CD4-positive, alpha-beta T cell treated with Interleukin-21 for 1 hour (primary cell): ENCODE data around the gene MLYCD.

Experiments
- DNase-seq: peaks from one replicate; pipeline ENCODE4 v3.0.0-alpha.2; 2020

Gene MLYCD

GRCh38 chr16:83899978-83900377 lies 1.1 kb downstream of the MLYCD start:
- DNase-seq = no peak

GRCh38 chr16:83900571-83900970 lies 1.7 kb downstream of the MLYCD start:
- no peak for DNase-seq

DNA sequence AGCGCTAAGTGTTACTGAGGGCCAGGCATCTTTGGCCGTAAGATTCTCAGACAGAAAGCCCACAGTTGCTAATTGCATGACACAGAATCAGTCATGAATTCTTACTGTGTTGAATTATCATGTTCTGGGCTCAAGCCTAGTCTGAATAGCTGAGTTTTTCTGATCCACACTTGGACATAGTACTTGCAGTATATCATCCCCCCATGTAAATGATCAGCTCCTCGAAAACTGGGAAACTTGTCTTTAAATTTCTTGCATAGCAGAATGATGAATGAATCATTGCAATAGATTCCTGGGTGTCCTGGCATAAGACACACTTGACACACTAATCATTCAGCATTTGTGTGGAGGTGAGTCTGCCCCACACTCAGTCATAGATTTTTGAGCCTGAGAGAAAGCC lies 2.2 kb downstream of the MLYCD start:
- no peak for DNase-seq

DNA sequence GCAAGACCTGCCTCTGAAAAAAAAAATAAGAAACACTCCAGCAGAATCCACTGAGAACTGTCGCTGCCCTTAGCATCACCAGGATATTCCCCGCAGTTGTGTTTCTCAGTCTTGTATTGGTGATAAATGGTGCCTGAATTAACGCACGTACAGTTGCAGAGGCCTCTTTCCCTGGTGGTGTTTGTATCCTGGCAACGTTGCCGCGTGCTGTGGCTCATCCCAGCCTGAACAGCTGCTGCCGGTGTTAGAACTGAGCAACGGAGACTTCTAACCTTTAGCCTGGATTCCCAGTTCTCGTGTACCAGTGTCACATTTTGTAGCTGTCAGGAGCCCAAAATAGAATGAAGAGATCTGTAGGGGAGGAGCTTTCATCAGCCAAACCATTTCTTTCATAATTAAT lies 4.8 kb downstream of the MLYCD start:
- DNase-seq = no peak

GRCh38 chr16:83906683-83907082 lies 7.8 kb downstream of the MLYCD start:
- DNase-seq = no peak

DNA sequence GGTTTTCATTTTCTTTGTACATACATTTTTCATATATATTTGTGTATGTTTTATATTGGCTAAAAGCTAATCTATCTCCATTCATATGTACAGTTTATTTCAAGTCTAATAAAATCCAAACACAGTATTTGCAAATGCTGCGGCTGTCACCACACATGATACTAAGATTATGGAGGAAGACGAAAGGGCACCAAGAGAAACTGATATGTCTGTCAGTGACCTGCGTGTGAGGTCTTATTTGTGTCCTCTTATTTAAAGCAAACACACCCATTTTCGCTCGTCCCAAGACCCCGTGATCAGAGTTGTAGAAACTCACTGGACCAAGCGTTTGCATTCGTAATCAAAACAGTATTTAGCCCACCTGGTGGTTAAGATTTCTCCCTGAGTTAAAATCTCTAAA lies 8.2 kb downstream of the MLYCD start:
- no peak for DNase-seq

DNA sequence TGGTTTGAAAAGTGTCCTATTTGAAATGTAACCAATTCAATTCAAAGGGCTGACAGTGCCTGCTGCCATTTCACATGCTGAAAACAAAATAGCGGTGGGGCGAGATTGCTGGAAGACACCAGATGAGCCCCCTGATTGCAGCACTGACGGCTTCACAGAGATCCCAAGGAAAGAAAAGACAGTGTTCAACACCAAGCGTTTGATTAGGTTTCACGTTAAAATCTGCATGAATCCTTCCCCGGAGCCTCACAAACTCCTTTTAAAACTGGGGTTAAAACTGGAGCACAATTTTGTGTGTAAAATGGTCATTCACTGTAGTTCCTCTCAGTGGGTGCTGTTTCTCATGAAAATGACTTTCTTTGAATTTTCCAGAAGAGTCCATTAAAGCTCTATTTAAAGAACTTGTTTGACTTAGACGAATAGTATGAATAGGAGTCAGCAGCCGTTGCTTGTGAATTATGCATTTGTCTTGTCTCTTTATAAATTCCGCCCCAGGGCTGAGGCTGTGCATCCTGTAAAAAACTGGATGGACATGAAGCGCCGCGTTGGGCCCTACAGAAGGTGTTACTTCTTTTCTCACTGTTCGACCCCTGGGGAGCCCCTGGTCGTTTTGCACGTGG lies 8.8 kb downstream of the MLYCD start:
- DNase-seq = no peak

GRCh38 chr16:83908798-83909197 lies 9.9 kb downstream of the MLYCD start:
- no peak for DNase-seq

- no peak for DNase-seq
Measured at GRCh38 chr16:83911290-83911689, 12.4 kb downstream of the MLYCD start.

- DNase-seq = no peak
Measured at GRCh38 chr16:83912519-83913244, 13.8 kb downstream of the MLYCD start.

- no peak for DNase-seq
Measured at GRCh38 chr16:83913245-83913633, 14.3 kb downstream of the MLYCD start.

DNA sequence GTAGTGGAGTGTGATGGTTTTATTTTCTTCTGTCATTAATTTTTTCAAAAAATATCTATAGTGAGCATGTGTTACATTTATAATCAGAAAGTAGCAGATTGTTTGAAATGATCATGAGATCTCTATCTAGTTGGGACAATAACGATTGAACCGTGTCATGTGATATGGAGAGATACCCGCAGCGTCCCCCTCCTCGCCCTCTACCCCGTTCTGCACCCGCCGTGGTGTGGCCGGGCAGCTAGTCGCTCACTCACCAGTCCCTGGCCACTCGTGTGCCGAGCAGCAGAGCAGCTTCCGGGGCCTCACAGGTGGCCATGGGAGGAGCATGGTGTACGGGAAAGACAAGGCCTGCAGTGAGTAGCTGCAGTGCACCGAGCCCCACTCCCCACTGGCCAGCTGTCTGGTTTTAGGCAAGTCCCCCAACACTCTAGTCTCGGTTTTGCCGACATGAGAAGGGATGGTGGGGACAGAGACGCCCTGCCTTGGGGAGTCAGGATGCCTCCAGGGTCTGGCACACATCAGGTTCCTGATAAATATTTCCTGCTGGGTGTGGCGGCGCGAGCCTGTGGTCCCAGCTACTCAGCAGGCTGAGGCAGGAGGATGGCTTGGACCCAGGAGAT lies 15.3 kb downstream of the MLYCD start:
- DNase-seq = no peak

DNA sequence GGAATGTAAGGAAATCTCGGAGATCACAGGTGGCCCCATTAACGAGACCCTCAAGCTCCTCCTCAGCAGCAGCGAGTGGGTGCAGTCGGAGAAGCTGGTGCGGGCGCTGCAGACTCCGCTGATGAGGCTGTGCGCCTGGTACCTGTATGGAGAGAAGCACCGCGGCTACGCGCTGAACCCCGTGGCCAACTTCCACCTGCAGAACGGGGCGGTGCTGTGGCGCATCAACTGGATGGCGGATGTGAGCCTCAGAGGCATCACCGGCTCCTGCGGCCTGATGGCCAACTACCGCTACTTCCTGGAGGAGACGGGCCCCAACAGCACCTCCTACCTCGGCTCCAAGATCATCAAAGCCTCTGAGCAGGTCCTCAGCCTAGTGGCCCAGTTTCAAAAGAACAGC lies 16.2 kb downstream of the MLYCD start:
- no peak for DNase-seq

GRCh38 chr16:83915491-83915890 lies 16.6 kb downstream of the MLYCD start:
- DNase-seq = no peak

GRCh38 chr16:83917152-83918120 lies 18.5 kb downstream of the MLYCD start:
- no peak for DNase-seq

DNA sequence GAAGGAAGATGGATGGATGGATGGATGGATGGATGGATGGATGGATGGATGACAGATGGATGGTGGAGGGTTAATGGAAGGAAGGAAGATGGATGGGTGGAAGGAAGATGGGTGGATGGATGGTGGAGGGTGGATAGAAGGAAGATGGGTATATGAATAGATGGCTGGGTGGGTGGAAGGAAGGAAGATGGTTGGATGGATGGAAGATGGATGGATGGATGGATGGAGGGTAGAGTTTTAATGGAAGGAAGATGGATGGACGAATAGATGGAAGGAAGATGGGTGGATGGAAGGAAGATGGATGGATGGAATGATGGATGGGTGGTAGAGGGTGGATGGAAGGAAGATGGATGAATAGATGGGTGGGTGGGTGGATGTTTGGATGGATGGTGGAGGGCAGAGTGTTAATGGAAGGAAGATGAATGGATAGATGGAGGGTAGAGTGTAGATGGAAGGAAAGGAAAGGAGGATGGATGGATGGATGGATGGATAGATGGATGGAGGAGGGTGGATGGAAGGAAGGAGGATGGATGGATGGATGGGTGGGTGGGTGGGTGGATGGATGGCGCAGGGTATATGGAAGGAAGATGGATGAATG lies 22.1 kb downstream of the MLYCD start:
- no peak for DNase-seq

- DNase-seq = no peak
Measured at GRCh38 chr16:83923581-83924365, 24.9 kb downstream of the MLYCD start.

GRCh38 chr16:83924686-83925085 lies 25.8 kb downstream of the MLYCD start:
- no peak for DNase-seq

DNA sequence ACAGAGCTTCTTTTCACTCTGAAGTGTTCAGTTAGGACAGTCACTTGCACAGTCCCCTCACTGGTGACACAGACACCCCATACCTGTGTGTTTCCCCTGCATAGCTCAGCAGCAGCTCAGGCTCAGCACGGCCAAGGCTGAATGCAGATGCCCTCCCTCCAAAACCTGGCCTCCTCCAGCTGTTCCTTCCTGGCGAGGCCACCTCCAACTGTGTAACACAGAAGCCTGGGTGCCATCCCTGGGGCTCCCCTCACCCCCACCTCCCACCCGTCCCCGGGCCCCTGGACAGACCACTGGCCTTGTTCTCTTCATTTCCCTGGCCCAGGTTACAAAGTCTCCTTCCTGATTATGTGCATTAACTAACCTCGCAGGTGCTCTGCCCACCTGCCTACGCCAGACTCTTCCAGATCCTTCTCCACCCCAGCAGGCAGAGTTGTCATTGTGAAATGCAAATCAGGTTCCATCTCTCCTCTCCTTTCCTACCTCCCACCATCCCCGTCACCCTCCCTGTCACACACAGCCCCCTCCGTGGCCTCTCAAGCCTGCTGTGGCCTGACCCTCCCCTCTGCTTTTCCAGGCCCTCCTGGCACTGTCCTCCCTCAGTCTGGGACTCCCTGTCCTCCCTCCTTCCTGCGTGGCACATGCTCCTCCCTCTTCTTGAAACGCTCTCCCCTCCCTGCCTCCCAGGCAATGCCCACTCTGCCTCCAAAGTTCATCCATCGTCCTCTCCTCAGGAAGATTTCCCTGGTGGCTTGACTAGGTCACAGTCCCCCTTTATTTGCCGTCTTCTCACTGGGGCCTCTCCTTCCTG lies 26.4 kb downstream of the MLYCD start:
- DNase-seq = no peak

DNA sequence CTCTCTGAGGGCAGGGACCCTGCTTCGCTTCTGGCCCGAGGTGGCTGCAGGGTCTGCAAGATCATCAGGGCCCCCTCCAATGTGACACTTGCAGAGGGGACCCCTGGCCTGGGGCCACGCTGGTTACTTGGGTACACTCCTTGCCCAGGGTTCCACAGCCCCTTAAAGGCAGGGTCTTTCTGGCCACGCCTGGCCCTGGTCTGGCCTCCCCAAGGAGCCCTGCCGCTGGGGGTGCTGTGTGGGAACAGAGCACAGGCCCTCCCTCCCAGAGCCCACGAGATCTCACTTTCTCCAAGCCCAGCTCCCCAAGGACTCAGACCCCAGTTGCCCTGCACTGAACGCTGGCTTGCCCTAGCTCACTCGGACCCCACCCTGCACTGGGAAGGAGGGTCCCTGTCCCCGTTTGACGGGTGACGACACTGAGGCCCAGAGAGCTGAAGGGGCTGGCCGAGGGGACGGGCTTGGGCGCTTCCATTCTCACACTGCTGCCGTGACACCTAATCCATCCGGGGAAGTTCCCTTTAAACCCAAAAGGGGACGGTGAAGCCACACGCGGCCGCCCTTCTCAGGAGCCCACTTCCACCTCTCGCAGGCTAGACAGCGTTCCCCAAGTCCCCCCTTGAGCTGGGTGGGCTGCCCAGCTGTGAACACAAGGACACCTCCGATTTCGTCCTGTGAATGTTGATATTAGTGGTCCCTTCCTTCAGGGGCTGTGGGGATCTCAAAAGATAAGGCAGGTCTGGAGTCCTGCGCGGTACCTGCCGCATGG lies 27.2 kb downstream of the MLYCD start:
- no peak for DNase-seq
